ENCODE results near the gene TXLNB.
"Not testable (repeated sequence)": the region's sequence is repeated elsewhere in the genome, so short reads cannot be mapped to it uniquely, and the experiment has no call there.

Gene TXLNB

GRCh38 chr6:139308936-139309603 is 17.3 kb upstream of the TXLNB start:
- DNase-seq, result no peak

DNA sequence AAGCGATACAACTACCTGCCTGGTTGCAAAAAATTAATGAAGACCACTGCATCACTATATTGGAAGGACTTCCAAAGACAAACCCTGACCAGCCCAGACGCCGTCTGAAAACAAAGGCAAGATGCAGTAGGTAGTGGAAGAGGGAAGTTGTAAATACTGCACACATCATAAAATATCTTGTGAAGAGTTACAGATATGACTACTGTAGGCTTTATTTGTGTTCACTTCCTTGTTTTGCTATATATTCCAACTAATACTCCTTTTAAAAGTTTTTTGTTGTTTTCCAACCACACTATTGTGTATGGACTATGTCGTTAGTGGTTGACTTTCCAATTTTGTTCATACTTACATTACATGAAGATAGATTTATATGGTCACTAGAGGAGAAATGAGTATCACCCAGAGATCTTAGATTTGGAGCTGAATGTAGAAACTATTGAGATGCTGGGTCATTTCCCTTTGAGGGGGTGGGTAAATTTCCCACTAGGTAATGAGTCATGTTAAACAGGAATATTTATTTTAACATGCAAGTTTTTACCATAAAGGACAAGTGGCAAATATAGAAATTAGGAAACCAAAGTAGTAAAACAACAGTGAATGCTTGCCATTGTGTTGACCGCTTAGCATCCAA is 16.6 kb upstream of the TXLNB start:
- no peak for DNase-seq

GRCh38 chr6:139306291-139306981 is 14.6 kb upstream of the TXLNB start:
- DNase-seq, result no peak

- DNase-seq, result no peak
Observed at GRCh38 chr6:139303185-139303584, 11.4 kb upstream of the TXLNB start.

- DNase-seq, result no peak
Observed at GRCh38 chr6:139297921-139298320, 6.1 kb upstream of the TXLNB start.

- DNase-seq, result no peak
Observed at GRCh38 chr6:139296927-139297326, 5.1 kb upstream of the TXLNB start.

GRCh38 chr6:139295901-139296300 is 4.1 kb upstream of the TXLNB start:
- DNase-seq, result no peak

DNA sequence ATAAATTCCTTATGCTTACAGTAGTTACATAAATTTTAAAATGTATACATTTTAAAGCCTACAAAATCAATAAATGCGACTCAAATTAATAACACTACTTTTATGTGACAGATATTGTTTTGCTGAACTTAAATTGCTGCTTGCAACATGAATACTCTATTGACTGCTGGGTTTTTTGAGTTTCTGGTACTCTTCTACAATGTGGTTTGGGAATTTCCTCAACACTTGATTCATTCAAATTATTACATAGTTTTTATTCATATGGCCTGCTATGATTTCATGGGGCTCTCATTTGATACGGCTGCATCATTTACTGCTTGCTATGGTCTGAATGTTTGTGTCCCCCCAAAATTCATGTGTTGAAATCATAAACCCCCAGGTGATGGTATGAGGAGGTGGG is 2.3 kb upstream of the TXLNB start:
- no peak for DNase-seq

- not testable (repeated sequence) for DNase-seq
Observed at GRCh38 chr6:139293230-139293629, 1.4 kb upstream of the TXLNB start.

GRCh38 chr6:139290787-139291311 is 949 bp downstream of the TXLNB start:
- no peak for DNase-seq

DNA sequence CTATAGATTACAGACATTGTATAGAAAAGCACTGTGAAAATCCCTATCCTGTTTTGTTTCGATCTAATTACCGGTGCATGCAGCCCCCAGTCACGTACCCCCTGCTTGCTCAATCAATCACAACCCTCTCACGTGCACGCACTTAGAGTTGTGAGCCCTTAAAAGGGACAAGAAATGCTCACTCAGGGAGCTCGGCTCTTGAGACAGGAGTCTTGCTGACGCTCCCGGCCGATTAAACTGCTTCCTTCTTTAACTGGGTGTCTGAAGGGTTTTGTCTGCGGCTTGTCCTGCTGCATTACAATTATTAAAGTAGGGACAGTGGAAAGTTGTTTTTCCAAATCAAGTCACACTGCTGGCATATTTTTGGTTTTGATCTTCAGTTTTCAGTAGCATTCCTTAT is 2.6 kb downstream of the TXLNB start:
- DNase-seq, result no peak

- no peak for DNase-seq
Observed at GRCh38 chr6:139288496-139289040, 3.2 kb downstream of the TXLNB start.

DNA sequence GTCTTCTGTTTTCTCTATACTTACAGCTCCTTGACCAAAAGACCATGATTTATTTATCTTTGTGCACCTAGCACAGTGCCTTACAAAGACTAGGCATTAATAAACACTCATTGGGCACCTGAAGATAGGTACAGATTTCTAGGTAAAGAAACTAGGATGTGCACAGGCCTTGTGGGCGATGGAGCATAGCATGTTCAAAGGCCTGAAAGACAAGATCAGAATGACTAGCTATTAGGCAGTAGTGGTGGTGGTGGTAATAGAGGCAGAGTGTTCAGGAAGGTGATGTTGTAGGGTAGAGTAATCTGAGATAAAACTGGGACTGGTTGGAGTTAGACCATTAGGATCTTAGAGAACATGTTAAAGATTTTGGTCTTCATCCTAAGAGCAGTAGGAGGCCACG is 3.9 kb downstream of the TXLNB start:
- DNase-seq, result no peak

- DNase-seq, result not testable (repeated sequence)
Observed at GRCh38 chr6:139286438-139286837, 5.4 kb downstream of the TXLNB start.

GRCh38 chr6:139285590-139285989 is 6.2 kb downstream of the TXLNB start:
- no peak for DNase-seq

DNA sequence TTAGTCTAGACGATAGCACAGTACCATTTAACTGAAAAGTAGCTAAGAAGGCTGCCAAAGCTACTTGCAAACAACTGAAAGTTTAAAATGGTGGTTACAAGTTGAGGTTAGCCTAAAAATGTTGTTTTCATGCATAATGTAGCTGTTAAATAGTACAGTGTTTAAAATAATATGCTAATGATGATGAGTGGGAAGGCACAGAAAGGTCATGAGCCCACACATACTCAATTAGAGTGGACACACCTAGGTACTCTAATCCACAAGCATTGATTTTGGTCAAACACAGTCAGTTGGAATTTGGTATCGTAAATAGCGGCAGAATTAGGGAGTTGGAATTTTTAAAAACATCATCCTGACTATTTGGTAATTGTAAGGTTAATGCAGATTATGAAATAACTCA is 7.0 kb downstream of the TXLNB start:
- DNase-seq, result no peak

DNA sequence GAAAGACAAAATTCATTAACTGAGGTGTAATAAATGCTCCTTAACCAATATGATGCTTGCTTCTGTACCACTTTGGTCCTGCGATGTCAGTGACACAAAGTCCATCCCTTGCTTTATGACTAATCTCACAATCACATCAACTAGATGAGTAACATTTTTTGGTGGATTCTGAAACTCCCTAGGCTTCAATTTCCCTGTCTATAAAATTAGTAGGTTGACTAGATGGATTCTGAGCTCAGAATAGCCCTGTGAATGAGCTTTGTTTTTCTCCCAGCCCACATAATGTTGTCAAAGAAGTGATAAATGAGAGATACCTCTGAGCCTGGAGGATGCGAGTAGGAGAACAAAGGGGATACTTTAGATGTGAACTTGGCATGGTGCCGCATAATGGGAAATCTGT is 9.1 kb downstream of the TXLNB start:
- no peak for DNase-seq

DNA sequence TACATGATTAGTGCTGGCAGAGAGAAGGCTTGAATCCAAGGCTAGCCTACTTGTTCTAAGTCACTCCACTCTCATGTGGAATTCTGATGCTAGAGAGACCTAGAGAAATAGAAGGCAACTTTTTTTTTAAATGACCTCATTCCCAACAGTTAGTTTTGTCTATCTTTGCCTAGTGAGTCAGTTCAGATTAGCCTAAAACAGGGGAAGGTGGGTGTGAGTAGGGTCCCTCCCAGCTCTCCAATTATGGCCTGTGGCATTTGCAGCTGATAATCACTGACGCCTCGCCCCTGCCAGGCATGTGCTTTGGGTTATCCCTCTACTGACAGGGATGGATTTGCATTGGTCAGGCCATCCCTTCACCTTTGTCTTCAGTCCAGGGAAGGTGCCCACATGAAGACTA is 13.6 kb downstream of the TXLNB start:
- DNase-seq, result no peak

DNA sequence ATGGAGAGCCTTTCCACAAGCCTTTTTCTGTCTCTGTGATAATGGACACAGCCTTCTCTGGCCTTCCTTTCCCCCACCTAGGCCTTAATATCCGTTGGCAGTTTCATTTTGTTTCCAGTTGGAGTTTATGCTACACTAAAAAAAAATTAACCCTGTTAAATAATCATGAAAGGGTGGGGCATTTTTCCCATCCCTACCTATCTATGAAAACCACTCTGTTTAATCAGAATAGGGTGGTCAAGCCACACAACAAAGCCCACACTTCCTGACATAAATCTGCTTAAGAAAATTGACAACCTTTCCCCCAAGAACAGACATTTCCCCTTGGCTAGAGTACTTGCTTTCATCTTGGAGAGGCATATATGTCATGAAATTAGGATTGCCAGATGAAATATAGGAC is 14.2 kb downstream of the TXLNB start:
- DNase-seq, result no peak

DNA sequence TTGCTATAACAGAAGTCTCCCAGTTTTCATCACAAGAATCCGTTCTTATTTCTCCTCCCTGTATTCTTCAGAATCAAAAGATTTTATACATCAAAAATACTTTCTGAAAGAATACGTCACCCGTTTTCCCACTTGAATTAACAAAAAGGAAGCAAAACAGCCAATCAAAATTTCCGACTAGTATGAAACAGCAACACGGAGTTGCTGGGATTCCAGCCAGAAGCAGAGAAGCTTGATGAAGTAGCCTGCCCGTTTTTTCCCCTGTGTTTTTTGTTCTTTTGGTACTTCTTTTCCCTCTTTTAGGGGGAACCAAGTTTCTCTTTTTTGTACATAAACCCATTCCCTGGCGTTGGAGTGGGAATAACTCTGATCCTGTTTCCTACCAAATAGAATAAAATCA is 14.6 kb downstream of the TXLNB start:
- DNase-seq, result no peak

DNA sequence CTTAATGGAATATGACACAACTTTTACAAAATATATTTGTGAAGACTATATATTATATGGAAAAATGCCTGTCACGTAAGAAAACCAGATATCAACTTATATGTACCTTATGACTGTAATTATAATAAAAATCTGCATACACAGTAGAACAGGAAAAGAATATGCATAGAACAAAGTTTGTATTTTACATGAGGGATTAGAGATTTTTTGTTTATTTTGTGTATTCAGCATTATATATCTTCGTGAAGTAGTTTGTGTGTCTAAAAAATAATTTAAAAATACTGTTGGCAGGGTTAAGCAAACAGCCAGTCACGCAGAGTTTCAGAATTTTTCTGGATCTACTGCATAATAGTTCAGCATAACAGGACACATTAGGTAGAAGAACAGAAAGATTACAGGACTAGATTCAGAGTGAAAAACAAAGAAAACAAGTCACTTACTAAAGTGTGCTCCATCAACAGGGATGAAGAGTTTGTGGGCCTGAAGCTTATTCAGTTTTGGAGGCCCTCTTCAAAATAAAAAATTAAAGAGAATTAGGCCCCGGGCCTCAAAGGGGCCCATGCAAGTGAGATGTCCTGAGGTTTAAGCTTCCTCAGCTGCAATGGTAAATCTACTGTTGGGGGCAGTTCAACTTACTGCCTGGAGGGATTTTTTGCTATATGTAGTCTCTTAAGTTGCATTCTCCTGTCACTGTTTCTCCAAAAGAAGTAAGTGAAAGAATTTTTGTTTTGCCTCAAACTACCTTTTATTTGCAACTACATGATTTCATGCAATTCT is 16.3 kb downstream of the TXLNB start:
- DNase-seq, result no peak

- DNase-seq, result no peak
Observed at GRCh38 chr6:139271056-139271455, 20.7 kb downstream of the TXLNB start.

DNA sequence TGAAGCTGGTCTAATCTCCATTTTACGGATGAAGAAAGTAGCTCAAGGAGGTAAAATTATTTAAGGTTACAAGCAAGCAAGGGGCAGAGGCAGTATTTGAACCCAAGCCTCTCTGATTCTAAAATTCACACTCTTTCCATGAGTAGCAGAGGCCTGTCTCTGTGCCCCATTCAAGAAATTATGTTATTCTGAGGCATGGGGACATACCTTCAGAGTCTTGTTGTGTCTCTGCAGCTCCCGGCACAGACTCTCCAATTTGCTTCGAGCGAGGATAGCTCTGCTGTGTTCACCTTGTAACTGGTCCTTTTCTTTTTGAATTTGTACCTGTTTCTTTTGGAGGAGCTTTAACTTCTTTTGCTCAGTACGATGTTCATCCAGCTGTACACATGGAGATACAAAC is 21.5 kb downstream of the TXLNB start:
- DNase-seq, result no peak
